Activated B cell treated with CpG ODN at 0.5 μM for 24 hours (primary cell): ENCODE results near the gene ITGA11. TPM values are rescaled to one million over a fixed set of nuclear protein-coding genes. Genes with fewer than 3 reads are reported as not detected.

ENCODE experiments used
- ATAC-seq: fragments of 200-7000 bp; cut with Tn5 transposase; one replicate; pipeline ENCODE4 v1.10.0; 2021; ENCODE audit warnings: low read depth, mild to moderate bottlenecking, moderate library complexity
- CTCF ChIA-PET: fragments of 350-600 bp; sonication (Branson Sonifier 250); formaldehyde crosslinking; loops from one replicate; lab custom pipeline; 2021; ENCODE audit warnings: antibody characterized with exemption; lab: Charles Lee
- POLR2A ChIA-PET: fragments of 350-600 bp; sonication (Branson Sonifier 250); formaldehyde crosslinking; loops from one replicate; lab custom pipeline; 2021; ENCODE audit warnings: antibody characterized with exemption; lab: Charles Lee
- DNase-seq: peaks from one replicate; pipeline ENCODE4 v3.0.0; 2022
- H3K27ac Mint-ChIP-seq: one replicate; pipeline ENCODE4 v1.8.0; 2020; ENCODE audit warnings: mixed read lengths
- H3K27me3 Mint-ChIP-seq: one replicate; pipeline ENCODE4 v1.8.0; 2021; ENCODE audit warnings: mixed read lengths
- H3K36me3 Mint-ChIP-seq: one replicate; pipeline ENCODE4 v1.8.0; 2021; ENCODE audit warnings: low read depth, mixed read lengths
- H3K4me1 Mint-ChIP-seq: one replicate; pipeline ENCODE4 v1.8.0; 2021; ENCODE audit warnings: mixed read lengths
- H3K4me3 Mint-ChIP-seq: one replicate; pipeline ENCODE4 v1.8.0; 2020; ENCODE audit warnings: mild to moderate bottlenecking, mixed read lengths
- H3K9me3 Mint-ChIP-seq: one replicate; pipeline ENCODE4 v1.8.0; 2020; ENCODE audit warnings: mixed read lengths
- CTCF ChIP-seq: fragments of 200-600 bp; IDR thresholded peaks from one replicate; pipeline ENCODE4 v1.8.0; 2022; ENCODE audit warnings: antibody characterized with exemption, mild to moderate bottlenecking
- intact Hi-C: fragments of 100-400 bp; cut with micrococcal nuclease; formaldehyde crosslinking; loops from one replicate; pipeline ENCODE4 v1.15.1; 2024
- total RNA-seq: library from RNA; stranded (reverse); gene quantifications from 2 replicates; pipeline ENCODE4 v1.2.3, GENCODE V29; 2022

ITGA11 gene
- total RNA-seq, 1 donor from 2014 or later = not detected

DNA sequence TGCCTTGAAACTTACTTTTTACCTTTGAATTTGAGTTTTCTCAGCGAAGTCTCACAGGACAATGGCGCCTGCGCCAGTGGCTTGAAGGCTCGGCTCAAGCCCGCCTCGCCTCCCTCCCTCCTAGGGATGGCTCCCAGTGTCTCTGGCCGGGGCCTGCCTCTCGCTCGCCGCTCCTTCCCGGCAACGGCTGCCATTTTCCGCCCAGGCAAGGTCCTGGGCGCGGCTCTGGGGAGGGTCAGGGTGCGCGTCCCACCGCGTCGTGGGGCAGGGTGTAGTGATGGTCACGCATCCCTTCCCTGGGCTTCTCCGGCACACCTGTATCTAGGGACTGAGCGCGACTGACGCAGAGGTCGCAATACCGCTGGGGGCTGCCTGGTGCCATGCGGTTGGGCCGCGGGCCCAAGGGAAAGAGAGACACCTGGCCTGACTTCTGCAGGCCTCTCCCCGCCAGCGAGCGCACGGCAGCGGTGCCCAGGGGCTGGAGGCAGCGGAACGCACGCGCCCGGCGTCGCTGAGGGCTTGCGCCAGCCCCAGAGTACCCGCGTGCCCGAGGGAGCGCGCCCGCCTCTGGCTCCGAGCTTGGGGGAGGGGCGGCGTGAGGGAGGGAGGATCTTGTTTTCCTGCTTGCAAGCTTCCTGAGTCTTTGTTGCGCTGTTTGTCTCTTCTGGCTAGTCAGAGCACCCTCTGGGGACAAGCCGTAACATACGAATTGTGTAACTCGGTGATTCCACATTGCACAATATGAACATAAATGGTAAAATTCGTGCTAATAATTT lies 175.1 kb downstream of the ITGA11 start:
- Mint-ChIP-seq H3K4me1 (peaks cover 2% of the 10 kb centered on the region), H3K4me3 (peak overlapping the region; percentile 67), H3K9me3 (no peaks in the 10 kb centered on the region), H3K36me3 (no peaks in the 10 kb centered on the region), H3K27ac (no peak overlapping the region), H3K27me3 (peaks cover 19% of the 10 kb centered on the region)
- DNase-seq (peak; percentile 20), ATAC-seq (peak; percentile 60)
- ChIA-PET CTCF (no interaction called here), POLR2A (no interaction called here)
- no peak for TF ChIP-seq CTCF
- intact Hi-C loops = no loop called here

GRCh38 chr15:68252925-68253534 lies 178.9 kb downstream of the ITGA11 start:
- ATAC-seq (peak; percentile 37), DNase-seq (no peak)
- peaks cover 17% of the 10 kb centered on the region for H3K27me3 Mint-ChIP-seq
- intact Hi-C loops = loop anchor here (1.0 to 5.0 kb wide), 5 partner anchors 53 to 624 kb away; no protein-coding TSS in a partner anchor
- H3K9me3 Mint-ChIP-seq = no peaks in the 10 kb centered on the region
- peak; percentile 34 for TF ChIP-seq CTCF
- peaks cover 4% of the 10 kb centered on the region for H3K4me1 Mint-ChIP-seq
- CTCF ChIA-PET = interaction anchor here (0.7 to 2.1 kb wide), 21 partner anchors 9 to 529 kb away, joined by 3 to 33 read pairs (median 5); partner anchors contain the start of genes CLN6 and FEM1B
- POLR2A ChIA-PET = interaction anchor here (1.1 kb wide), 1 partner anchor 25 kb away, joined by 10 read pairs; the partner anchor contains the start of gene FEM1B
- H3K4me3 Mint-ChIP-seq = no peak overlapping the region
- H3K36me3 Mint-ChIP-seq = no peaks in the 10 kb centered on the region
- no peak overlapping the region for H3K27ac Mint-ChIP-seq

DNA sequence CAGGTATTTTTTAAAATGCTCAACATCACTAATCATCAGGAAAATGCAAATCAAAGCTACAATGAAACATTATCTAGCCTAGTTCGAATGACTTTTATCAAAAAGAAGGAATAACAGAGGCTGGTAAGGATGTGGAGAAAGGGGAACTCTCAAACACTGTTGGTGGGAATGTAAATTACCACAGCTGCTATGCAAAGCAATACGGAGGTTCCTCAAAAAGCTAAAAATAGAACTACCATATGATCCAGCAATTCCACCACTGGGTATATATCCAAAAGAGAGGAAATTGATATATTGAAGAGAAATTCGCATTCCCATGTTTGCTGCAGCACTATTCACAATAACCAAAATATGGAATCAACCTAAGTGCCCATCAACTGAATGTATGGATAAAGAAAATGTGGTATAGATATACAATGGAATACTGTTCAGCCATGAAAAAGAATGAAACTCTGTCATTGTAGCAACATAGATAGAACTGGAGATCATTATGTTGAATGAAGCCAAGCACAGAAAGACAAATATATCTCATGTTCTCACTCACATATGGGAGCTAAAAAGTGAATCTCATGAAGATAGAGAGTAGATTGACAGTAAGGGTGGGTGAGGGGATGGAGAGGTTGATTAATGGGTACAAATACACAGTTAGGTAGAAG lies 182.8 kb downstream of the ITGA11 start:
- TF ChIP-seq CTCF = no peak
- POLR2A ChIA-PET = interaction anchor here (0.5 kb wide), 1 partner anchor 60 kb away, joined by 10 read pairs; no protein-coding TSS in a partner anchor
- no peaks in the 10 kb centered on the region for H3K36me3 Mint-ChIP-seq
- CTCF ChIA-PET = interaction anchor here (0.6 kb wide), 1 partner anchor 135 kb away, joined by 3 read pairs; no protein-coding TSS in a partner anchor
- peaks cover 3% of the 10 kb centered on the region for H3K4me1 Mint-ChIP-seq
- peaks cover 3% of the 10 kb centered on the region for H3K9me3 Mint-ChIP-seq
- no peak overlapping the region for H3K27ac Mint-ChIP-seq
- DNase-seq (no peak), ATAC-seq (no peak)
- intact Hi-C loops = no loop called here
- no peak overlapping the region for H3K4me3 Mint-ChIP-seq
- peaks cover 6% of the 10 kb centered on the region for H3K27me3 Mint-ChIP-seq

Other genes with a start within 250 kb of the ITGA11 start
- 4.4 and 5.0 TPM in 2 replicates for gene CALML4, start 226.8 kb downstream of the ITGA11 start, total RNA-seq
- gene CLN6, start 202.4 kb downstream of the ITGA11 start, total RNA-seq = 35.0 and 37.5 TPM in 2 replicates
- gene FEM1B, start 154.4 kb downstream of the ITGA11 start, total RNA-seq = 42.2 and 47.7 TPM in 2 replicates
- gene CORO2B, start 146.8 kb upstream of the ITGA11 start, total RNA-seq = 0.64 and 1.0 TPM in 2 replicates